Lung (tissue), 12 donors: ENCODE data around the gene WDR55. TPM values are rescaled to one million over a fixed set of nuclear protein-coding genes. Genes with fewer than 3 reads are reported as not detected.

Experiments used
- ATAC-seq: fragments of 200-7000 bp; cut with Tn5 transposase; one replicate; pipeline ENCODE4 v1.9.1; 2020; ENCODE audit warnings: moderate number of reproducible peaks; ENCODE audit not compliant: insufficient read depth, low FRiP score
- DNase-seq, 3 donors: peaks; one replicate each; pipeline ENCODE4 v3.0.0-alpha.2; 2013 to 2017
- H3K27ac ChIP-seq, 2 donors: one replicate each; pipeline ENCODE4 v1.5.1; 2013; ENCODE audit warnings: mild to moderate bottlenecking in 2 of 2, moderate library complexity in 2 of 2, control low read depth in 1 of 2, inconsistent platforms in 1 of 2, low read depth in 1 of 2, low read length in 1 of 2
- H3K27me3 ChIP-seq, 3 donors: one replicate each; pipeline ENCODE4 v1.5.1; 2013; ENCODE audit warnings: low read length in 2 of 3; ENCODE audit not compliant: control insufficient read depth in 3 of 3, insufficient read depth in 3 of 3
- H3K36me3 ChIP-seq, 4 donors: one replicate each; pipeline ENCODE4 v1.5.1; 2013; ENCODE audit warnings: low read length in 4 of 4, mild to moderate bottlenecking in 1 of 4, moderate library complexity in 1 of 4; ENCODE audit not compliant: control insufficient read depth in 4 of 4, insufficient read depth in 4 of 4
- H3K4me1 ChIP-seq, 5 donors: one replicate each; pipeline ENCODE4 v1.5.1; 2013; ENCODE audit warnings: low read length in 5 of 5, mild to moderate bottlenecking in 2 of 5, moderate library complexity in 1 of 5; ENCODE audit not compliant: control insufficient read depth in 5 of 5, insufficient read depth in 5 of 5
- H3K4me3 ChIP-seq: one replicate; pipeline ENCODE4 v1.5.1; 2013; ENCODE audit warnings: mild to moderate bottlenecking, control low read depth, moderate library complexity
- H3K9ac ChIP-seq, 2 donors: one replicate each; pipeline ENCODE4 v1.5.1; 2013; ENCODE audit warnings: low read length in 2 of 2, control low read depth in 1 of 2; ENCODE audit not compliant: insufficient read depth in 1 of 2
- H3K9me3 ChIP-seq, 4 donors: one replicate each; pipeline ENCODE4 v1.5.1; 2013; ENCODE audit warnings: low read length in 3 of 4, mild to moderate bottlenecking in 1 of 4, moderate library complexity in 1 of 4; ENCODE audit not compliant: control insufficient read depth in 4 of 4, insufficient read depth in 3 of 4
- CTCF ChIP-seq: IDR thresholded peaks from 2 replicates; pipeline ENCODE4 v1.5.1; 2012; ENCODE audit warnings: mild to moderate bottlenecking; ENCODE audit errors: control extremely low read depth, extremely low read depth
- WGBS, 2 donors: extraction: QIAGEN DNeasy Blood & Tissue Kit; methylation state at CpG; one replicate each; pipeline ENCODE4 v1.1.7; 2013; 5-methylcytosine and 5-hydroxymethylcytosine counted together
- polyA plus RNA-seq, 2 donors: library from polyadenylated mRNA; stranded (reverse); fragments of 200-250 nt; gene quantifications; one replicate each; pipeline ENCODE4 v1.2.1, GENCODE V29; 2013
- total RNA-seq, 2 donors: library from RNA; depleted of rRNA in 1 of 2; stranded (reverse); fragments of >200 nt in 1 of 2; gene quantifications; one replicate each; pipeline ENCODE4 v1.2.1, GENCODE V29; 2014 to 2021
- donor health status: control.
- donor health status: control.
- donor health status: Bipolar disorder and iron deficiency.
- donor health status: healthy.
- donor health status: DM: yes; HTN: yes; CAD: no.

The WDR55 gene
- total and polyA plus RNA-seq, 4 donors = 15.0 to 25.5 (median 17.2) TPM

DNA sequence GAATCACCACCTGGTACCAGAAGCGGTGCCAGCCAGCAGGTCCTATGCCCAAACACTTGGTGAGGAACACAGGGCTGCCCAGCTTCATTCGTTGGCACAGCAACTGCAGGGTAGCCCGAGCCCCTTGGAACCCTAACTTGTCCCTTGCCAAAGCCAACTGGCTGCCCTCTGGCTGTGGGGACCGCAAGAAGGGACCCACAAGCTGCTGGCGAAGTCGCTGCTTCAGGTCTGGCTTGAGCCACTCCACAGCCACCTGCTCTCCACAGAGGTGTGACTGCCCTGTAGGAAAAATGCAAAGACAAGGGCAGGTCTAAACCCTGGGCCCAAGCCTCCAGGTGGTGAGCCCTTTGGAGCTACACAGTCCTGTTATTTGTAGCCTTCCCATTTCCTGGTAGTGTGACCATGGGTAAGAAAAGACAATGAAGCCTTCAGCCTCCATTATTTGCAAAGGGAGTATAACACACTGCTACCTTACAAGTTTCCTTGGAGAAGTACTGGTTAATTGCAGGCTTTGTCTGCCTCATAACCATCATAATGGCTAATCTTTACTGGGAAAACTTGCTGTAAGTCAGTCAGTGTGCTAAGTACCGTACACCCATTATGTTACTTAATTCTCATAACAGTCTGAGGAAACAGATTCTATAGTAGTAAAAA is 6.9 kb downstream of the WDR55 start:
- ATAC-seq (no peak), DNase-seq (no peak)
- 93 to 99% methylated on average over 5 to 6 of the region's 7 CpGs for WGBS, 2 donors

GRCh38 chr5:140672455-140673186 is 7.9 kb downstream of the WDR55 start:
- Histone ChIP-seq H3K27me3 (no peaks in the 10 kb centered on the region), H3K9me3 (no peaks in the 10 kb centered on the region), H3K4me1 (no peaks in the 10 kb centered on the region), H3K4me3 (no peak overlapping the region), H3K9ac (no peak overlapping the region), H3K36me3 (peaks cover 30 to 75% (median 38%) of the 10 kb centered on the region in 4 donors), H3K27ac (no peak overlapping the region)
- WGBS, 2 donors = 78 to 85% methylated on average over 70 of the region's 70 CpGs
- no peak for TF ChIP-seq CTCF
- DNase-seq (peak; percentile 17 to 51 (median 29)), ATAC-seq (no peak)

More for the DNA sequence above, 6.9 kb downstream of the WDR55 start:
- Histone ChIP-seq H3K36me3 (peaks cover 28 to 68% (median 31%) of the 10 kb centered on the region in 4 donors), H3K9me3 (no peaks in the 10 kb centered on the region), H3K27me3 (no peaks in the 10 kb centered on the region), H3K9ac (no peak overlapping the region), H3K4me3 (no peak overlapping the region), H3K4me1 (no peaks in the 10 kb centered on the region), H3K27ac (no peak overlapping the region)
- no peak for TF ChIP-seq CTCF

- Histone ChIP-seq H3K27ac (no peak within 1 kb of the TSS), H3K9ac (no peak within 1 kb of the TSS), H3K9me3 (no peaks in the 10 kb centered on the region), H3K36me3 (peaks cover 34 to 72% (median 38%) of the 10 kb centered on the region in 4 donors), H3K4me3 (no peak within 1 kb of the TSS), H3K4me1 (no peaks in the 10 kb centered on the region), H3K27me3 (no peaks in the 10 kb centered on the region)
- WGBS, 2 donors = 90 to 92% methylated on average over 42 to 45 of the region's 45 CpGs
- ATAC-seq = no peak
- no peak for TF ChIP-seq CTCF
- no peak for DNase-seq
Measured at GRCh38 chr5:140673187-140673976, 8.7 kb downstream of the WDR55 start, which contains the start of gene DND1. Gene DND1, minus strand, starts transcription at chr5:140673576. Its CDS starts 34 bp downstream, at chr5:140673542.
